ENCODE measurements around the gene NRXN3.
A peak's percentile ranks its signal among the peaks of the same experiment; 100 is the strongest.

Gene NRXN3

DNA sequence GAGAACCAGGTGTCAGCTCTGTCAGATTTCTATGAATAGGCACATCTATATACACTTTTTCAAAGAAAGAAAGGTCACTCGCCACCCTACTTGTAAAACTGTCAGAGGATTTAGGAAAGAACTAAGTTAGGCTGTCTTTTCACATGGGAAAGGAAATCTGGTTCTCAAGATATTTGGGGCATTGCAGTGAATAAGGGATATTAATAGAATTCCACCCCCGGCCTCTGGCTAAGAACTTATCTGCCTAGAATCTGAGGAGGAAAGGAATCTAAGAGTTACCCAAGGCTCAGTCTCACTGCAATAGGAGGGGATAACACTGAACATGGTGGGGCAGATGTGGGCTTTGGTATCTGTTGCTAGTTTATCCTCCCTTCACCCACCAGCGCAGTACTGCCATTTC, 677.6 kb downstream of the NRXN3 start:
- TF ChIP-seq, protein P1, sequence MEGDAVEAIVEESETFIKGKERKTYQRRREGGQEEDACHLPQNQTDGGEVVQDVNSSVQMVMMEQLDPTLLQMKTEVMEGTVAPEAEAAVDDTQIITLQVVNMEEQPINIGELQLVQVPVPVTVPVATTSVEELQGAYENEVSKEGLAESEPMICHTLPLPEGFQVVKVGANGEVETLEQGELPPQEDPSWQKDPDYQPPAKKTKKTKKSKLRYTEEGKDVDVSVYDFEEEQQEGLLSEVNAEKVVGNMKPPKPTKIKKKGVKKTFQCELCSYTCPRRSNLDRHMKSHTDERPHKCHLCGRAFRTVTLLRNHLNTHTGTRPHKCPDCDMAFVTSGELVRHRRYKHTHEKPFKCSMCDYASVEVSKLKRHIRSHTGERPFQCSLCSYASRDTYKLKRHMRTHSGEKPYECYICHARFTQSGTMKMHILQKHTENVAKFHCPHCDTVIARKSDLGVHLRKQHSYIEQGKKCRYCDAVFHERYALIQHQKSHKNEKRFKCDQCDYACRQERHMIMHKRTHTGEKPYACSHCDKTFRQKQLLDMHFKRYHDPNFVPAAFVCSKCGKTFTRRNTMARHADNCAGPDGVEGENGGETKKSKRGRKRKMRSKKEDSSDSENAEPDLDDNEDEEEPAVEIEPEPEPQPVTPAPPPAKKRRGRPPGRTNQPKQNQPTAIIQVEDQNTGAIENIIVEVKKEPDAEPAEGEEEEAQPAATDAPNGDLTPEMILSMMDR (IDR thresholded peaks at IDR 0.05): no peak

DNA sequence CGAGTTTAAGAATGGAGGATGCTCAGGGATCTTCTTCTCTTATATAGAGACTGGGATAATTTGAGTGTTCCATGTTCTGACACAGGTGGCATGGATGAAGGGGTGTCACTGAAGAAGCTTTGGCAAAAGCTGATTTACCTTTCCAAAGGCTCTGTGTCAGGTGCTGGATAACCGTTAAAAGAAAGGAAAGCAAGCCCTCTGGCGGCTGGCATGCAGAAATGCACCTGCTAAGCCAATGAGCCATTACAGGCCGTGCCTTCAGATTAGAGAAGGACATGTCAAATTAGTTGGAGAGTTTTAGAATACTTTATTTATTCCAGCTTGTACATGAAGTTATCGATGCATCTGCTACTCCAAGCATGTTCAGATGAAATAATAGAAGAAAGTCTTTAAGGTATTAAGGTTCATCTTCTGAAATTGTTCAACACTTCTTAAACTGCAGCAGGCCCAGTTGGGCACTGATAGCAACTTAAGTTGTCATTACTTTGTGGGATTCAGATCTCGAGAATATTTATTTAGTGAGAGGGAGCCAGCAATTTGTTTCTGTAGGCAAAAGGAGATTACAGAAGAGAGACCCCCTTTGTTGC, 678.2 kb downstream of the NRXN3 start:
- TF ChIP-seq, protein P1 (IDR thresholded peaks at IDR 0.05): peak; percentile 96

DNA sequence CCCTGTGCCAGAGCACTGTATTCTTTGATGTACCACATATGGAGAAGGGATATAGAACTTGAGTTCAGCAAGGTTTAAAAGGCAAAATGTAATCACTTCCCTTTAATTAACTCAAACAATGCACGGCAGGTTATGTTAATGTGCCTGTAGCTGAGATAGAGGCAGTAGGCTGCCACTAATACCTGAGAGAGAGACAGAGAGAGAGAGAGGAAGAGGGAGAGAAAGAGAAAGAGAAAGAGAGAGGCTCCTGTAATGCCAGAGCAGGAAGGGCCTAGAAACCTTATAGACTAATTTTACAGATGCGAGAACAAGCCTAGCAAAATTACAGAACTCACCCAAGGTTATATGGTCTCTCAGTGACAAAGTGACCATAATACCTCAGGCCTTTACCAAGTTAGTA, 679.8 kb downstream of the NRXN3 start:
- TF ChIP-seq, protein P1 (IDR thresholded peaks at IDR 0.05): no peak

DNA sequence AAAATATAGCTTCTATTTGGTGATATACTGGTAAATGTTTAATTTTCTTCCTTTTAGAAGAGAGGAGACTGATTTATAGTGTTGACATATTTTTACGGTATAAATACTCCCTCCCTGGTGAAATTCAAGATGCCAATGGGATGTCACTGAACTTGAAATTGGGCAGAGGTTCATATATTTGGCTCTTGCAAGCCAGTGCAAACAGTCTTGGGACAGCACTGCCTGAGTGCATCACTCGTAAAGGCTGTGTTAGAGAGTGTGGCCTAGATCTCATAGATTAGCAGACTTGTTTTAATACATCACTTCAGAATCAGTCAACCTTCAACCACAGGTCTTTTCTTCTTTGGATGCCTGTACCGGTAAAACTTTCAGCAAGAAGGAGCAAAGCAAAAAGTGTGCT, 681.0 kb downstream of the NRXN3 start:
- TF ChIP-seq, protein P1 (IDR thresholded peaks at IDR 0.05): no peak

DNA sequence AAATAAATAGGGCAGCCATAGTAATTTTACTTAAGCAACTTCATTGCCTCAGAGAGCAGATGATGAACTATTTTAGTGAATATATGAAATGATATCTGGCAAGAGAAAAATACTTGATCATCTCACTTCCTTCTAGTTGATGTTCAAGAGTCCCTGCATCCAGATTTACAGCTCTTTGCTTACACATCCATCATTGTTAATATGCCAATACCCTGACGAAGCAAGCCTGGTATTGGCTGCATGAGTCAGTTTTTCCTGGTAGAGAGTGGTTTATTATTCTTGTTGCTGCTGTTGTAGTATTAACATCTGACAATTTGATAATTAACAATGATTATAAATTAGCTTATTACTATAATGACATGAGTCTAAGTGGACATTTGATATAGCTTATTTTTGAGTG, 681.9 kb downstream of the NRXN3 start:
- TF ChIP-seq, protein P1 (IDR thresholded peaks at IDR 0.05): no peak

DNA sequence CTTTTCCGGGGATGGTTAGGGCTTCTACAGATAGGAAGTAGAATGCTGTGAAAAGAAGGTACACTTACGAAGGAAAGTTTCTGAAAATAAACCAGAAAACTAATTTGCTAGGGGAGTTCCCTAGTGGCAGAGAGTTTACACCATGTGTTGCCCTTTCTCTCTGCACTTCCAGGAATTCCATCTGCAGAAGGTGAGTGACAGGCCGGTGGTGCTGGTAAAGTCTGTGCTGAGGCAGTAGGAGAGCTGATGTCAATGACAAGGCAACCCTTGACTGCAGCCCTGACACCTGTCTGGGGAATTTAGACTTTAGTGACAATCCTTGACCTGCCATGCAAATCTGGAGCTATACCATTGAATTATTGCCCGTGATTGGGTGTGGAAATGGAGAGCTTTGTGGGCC, 687.8 kb downstream of the NRXN3 start:
- TF ChIP-seq, protein P1 (IDR thresholded peaks at IDR 0.05): no peak

DNA sequence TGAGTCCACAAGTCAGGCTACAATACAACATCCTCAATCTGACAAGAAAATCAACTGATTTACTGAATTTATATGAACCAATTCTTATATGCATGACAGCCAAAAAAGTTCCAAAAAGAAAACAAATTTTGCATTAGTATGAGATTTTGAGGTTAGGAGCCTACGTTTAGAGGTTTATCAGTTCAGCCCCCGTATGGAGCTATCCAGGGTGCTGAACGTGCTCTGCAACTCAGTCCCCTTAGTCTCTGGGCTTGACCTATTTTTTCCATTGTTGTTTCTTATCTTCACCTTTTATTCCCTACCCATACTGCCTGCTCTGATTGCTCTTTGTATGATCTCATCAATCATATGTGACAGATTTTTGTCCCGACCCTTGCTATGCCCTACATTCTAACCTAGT, 693.0 kb downstream of the NRXN3 start:
- TF ChIP-seq, protein P1 (IDR thresholded peaks at IDR 0.05): no peak

DNA sequence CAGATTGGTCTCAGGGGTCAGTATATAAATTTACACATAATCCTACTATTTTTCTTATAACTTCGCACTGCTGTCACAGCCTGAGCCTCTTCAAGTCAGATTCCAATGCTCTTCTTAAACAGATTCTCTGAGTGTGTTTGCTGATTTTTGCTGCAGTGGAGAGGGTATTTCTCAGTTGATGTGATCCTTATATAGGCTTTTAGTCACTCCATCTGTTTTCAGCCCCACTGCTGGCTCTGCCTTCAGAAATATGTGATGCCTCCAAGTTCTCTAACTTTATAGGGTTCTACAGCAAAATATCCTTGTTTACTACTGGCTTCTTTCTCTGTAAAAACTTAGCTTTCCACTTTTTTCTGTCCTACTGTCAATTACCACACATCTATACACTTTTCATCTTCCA, 702.7 kb downstream of the NRXN3 start:
- TF ChIP-seq, protein P1 (IDR thresholded peaks at IDR 0.05): no peak

Measured in LNCAP (cell line).